Mononuclear cell (primary cell): Measurements from ENCODE around the gene DNM2. TPM values are rescaled to one million over a fixed set of nuclear protein-coding genes. Genes with fewer than 3 reads are reported as not detected.
"Not testable (repeated sequence)": the region's sequence is repeated elsewhere in the genome, so short reads cannot be mapped to it uniquely, and the experiment has no call there.

Source experiments
- H3K27me3 ChIP-seq: 2 replicates; pipeline ENCODE4 v1.6.0; 2011; ENCODE audit warnings: low read length, control low read depth; ENCODE audit not compliant: insufficient read depth
- H3K4me1 ChIP-seq: 2 replicates; pipeline ENCODE4 v1.5.1; 2011; ENCODE audit warnings: mild to moderate bottlenecking, low read length, control low read depth; ENCODE audit not compliant: insufficient read depth
- H3K4me3 ChIP-seq: 2 replicates; pipeline ENCODE4 v1.5.1; 2011; ENCODE audit warnings: mild to moderate bottlenecking, low read length, moderate library complexity
- H3K9me3 ChIP-seq: 2 replicates; pipeline ENCODE4 v1.5.1; 2011; ENCODE audit warnings: low read depth, mild to moderate bottlenecking, control low read depth, low read length
- total RNA-seq: library from RNA; depleted of rRNA; stranded (reverse); fragments of >200 nt; gene quantifications from one replicate; pipeline ENCODE4 v1.2.3, GENCODE V29; 2012

Gene DNM2
- total RNA-seq, 1 donor, result 149 TPM

GRCh38 chr19:10848230-10848856 is 130.5 kb downstream of the DNM2 start, which contains the start of gene C19orf38:
Gene C19orf38 (plus strand): TSS chr19:10848415. CDS start chr19:10848509, 94 bp downstream.
- peaks cover 18% of the 10 kb centered on the region for H3K4me1 ChIP-seq
- H3K27me3 ChIP-seq, result no peaks in the 10 kb centered on the region
- peak within 1 kb of the TSS; percentile 59 for H3K4me3 ChIP-seq
- H3K9me3 ChIP-seq, result peaks cover 6% of the 10 kb centered on the region

GRCh38 chr19:10850631-10851030 is 132.8 kb downstream of the DNM2 start:
- Histone ChIP-seq H3K4me3 (no peak overlapping the region), H3K4me1 (peaks cover 18% of the 10 kb centered on the region), H3K9me3 (peaks cover 6% of the 10 kb centered on the region), H3K27me3 (no peaks in the 10 kb centered on the region)

- peaks cover 18% of the 10 kb centered on the region for H3K4me1 ChIP-seq
- no peak overlapping the region for H3K4me3 ChIP-seq
- H3K27me3 ChIP-seq, result no peaks in the 10 kb centered on the region
- no peaks in the 10 kb centered on the region for H3K9me3 ChIP-seq
Measured at GRCh38 chr19:10852098-10852800, 134.4 kb downstream of the DNM2 start.

- Histone ChIP-seq H3K9me3 (no peaks in the 10 kb centered on the region), H3K4me3 (no peak overlapping the region), H3K27me3 (no peaks in the 10 kb centered on the region), H3K4me1 (peaks cover 13% of the 10 kb centered on the region)
Measured at GRCh38 chr19:10852941-10853340, 135.1 kb downstream of the DNM2 start.

GRCh38 chr19:10854350-10855089 is 136.6 kb downstream of the DNM2 start:
- no peaks in the 10 kb centered on the region for H3K9me3 ChIP-seq
- H3K4me3 ChIP-seq, result no peak overlapping the region
- H3K4me1 ChIP-seq, result peaks cover 7% of the 10 kb centered on the region
- no peaks in the 10 kb centered on the region for H3K27me3 ChIP-seq

- H3K9me3 ChIP-seq, result no peaks in the 10 kb centered on the region
- H3K4me3 ChIP-seq, result no peak overlapping the region
- no peaks in the 10 kb centered on the region for H3K4me1 ChIP-seq
- H3K27me3 ChIP-seq, result no peaks in the 10 kb centered on the region
Measured at GRCh38 chr19:10855879-10856522, 138.1 kb downstream of the DNM2 start.

- H3K9me3 ChIP-seq, H3K27me3 ChIP-seq, H3K4me1 ChIP-seq, H3K4me3 ChIP-seq: not testable (repeated sequence)
Measured at GRCh38 chr19:10856899-10857298, 139.0 kb downstream of the DNM2 start.

GRCh38 chr19:10858204-10858828 is 140.4 kb downstream of the DNM2 start:
- no peak overlapping the region for H3K4me3 ChIP-seq
- peaks cover 6% of the 10 kb centered on the region for H3K4me1 ChIP-seq
- no peaks in the 10 kb centered on the region for H3K9me3 ChIP-seq
- H3K27me3 ChIP-seq, result no peaks in the 10 kb centered on the region

GRCh38 chr19:10861103-10861651 is 143.3 kb downstream of the DNM2 start:
- H3K9me3 ChIP-seq, result no peaks in the 10 kb centered on the region
- H3K4me1 ChIP-seq, result peaks cover 16% of the 10 kb centered on the region
- no peak overlapping the region for H3K4me3 ChIP-seq
- H3K27me3 ChIP-seq, result no peaks in the 10 kb centered on the region

GRCh38 chr19:10862561-10863106 is 144.8 kb downstream of the DNM2 start:
- Histone ChIP-seq H3K4me1 (peaks cover 21% of the 10 kb centered on the region), H3K9me3 (no peaks in the 10 kb centered on the region), H3K4me3 (no peak overlapping the region), H3K27me3 (no peaks in the 10 kb centered on the region)

- no peaks in the 10 kb centered on the region for H3K27me3 ChIP-seq
- H3K4me3 ChIP-seq, result no peak overlapping the region
- H3K9me3 ChIP-seq, result no peaks in the 10 kb centered on the region
- peaks cover 27% of the 10 kb centered on the region for H3K4me1 ChIP-seq
Measured at GRCh38 chr19:10863107-10863717, 145.3 kb downstream of the DNM2 start.

GRCh38 chr19:10864538-10864899 is 146.6 kb downstream of the DNM2 start:
- no peaks in the 10 kb centered on the region for H3K27me3 ChIP-seq
- H3K4me3 ChIP-seq, result no peak overlapping the region
- H3K9me3 ChIP-seq, result no peaks in the 10 kb centered on the region
- peaks cover 36% of the 10 kb centered on the region for H3K4me1 ChIP-seq

- H3K4me1 ChIP-seq, result peaks cover 39% of the 10 kb centered on the region
- H3K27me3 ChIP-seq, result no peaks in the 10 kb centered on the region
- no peak overlapping the region for H3K4me3 ChIP-seq
- H3K9me3 ChIP-seq, result no peaks in the 10 kb centered on the region
Measured at GRCh38 chr19:10866495-10866894, 148.6 kb downstream of the DNM2 start.
